Measurements from ENCODE around the gene AFM.

GRCh38 chr4:73453701-73454005 is 27.9 kb upstream of the AFM start:
- no peak for TF ChIP-seq POLR2A (IDR thresholded peaks at IDR 0.05)
- TF ChIP-seq, protein P1, sequence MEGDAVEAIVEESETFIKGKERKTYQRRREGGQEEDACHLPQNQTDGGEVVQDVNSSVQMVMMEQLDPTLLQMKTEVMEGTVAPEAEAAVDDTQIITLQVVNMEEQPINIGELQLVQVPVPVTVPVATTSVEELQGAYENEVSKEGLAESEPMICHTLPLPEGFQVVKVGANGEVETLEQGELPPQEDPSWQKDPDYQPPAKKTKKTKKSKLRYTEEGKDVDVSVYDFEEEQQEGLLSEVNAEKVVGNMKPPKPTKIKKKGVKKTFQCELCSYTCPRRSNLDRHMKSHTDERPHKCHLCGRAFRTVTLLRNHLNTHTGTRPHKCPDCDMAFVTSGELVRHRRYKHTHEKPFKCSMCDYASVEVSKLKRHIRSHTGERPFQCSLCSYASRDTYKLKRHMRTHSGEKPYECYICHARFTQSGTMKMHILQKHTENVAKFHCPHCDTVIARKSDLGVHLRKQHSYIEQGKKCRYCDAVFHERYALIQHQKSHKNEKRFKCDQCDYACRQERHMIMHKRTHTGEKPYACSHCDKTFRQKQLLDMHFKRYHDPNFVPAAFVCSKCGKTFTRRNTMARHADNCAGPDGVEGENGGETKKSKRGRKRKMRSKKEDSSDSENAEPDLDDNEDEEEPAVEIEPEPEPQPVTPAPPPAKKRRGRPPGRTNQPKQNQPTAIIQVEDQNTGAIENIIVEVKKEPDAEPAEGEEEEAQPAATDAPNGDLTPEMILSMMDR (IDR thresholded peaks at IDR 0.05 in 4 of 5, conservative IDR thresholded peaks at IDR 0.05 in 1 of 5) = no peak
